Stimulated activated memory B cell treated with anti-CD40 and anti-IgM and Interleukin-4, amounts not matched to agents 10 μg/mL and 1 μg/mL and 100 μg/mL, for 72 hours (primary cell): ENCODE measurements around the gene MPRIP.

Experiments used
- ATAC-seq: fragments of 150-1000 bp; cut with Tn5 transposase; 2 replicates; pipeline ENCODE4 v1.10.0; 2021
- H3K27ac Mint-ChIP-seq: one replicate; pipeline ENCODE4 v1.8.0; 2022; ENCODE audit warnings: mild to moderate bottlenecking, mixed read lengths
- H3K27me3 Mint-ChIP-seq: one replicate; pipeline ENCODE4 v1.8.0; 2022; ENCODE audit warnings: mixed read lengths
- H3K36me3 Mint-ChIP-seq: one replicate; pipeline ENCODE4 v1.8.0; 2022; ENCODE audit warnings: mixed read lengths
- H3K4me1 Mint-ChIP-seq: one replicate; pipeline ENCODE4 v1.8.0; 2022; ENCODE audit warnings: mixed read lengths
- H3K4me3 Mint-ChIP-seq: one replicate; pipeline ENCODE4 v1.8.0; 2022; ENCODE audit warnings: mild to moderate bottlenecking, moderate library complexity, mixed read lengths
- H3K9me3 Mint-ChIP-seq: one replicate; pipeline ENCODE4 v1.8.0; 2022; ENCODE audit warnings: mixed read lengths

The MPRIP gene

GRCh38 chr17:17107281-17107680 is 65.0 kb downstream of the MPRIP start:
- H3K4me3 Mint-ChIP-seq = no peak overlapping the region
- ATAC-seq = no peak
- peaks cover 71% of the 10 kb centered on the region for H3K4me1 Mint-ChIP-seq
- peaks cover 5% of the 10 kb centered on the region for H3K36me3 Mint-ChIP-seq
- H3K9me3 Mint-ChIP-seq = no peaks in the 10 kb centered on the region
- peak overlapping the region; percentile 63 for H3K27ac Mint-ChIP-seq
- H3K27me3 Mint-ChIP-seq = no peaks in the 10 kb centered on the region

GRCh38 chr17:17107891-17108431 is 65.7 kb downstream of the MPRIP start:
- Mint-ChIP-seq H3K4me3 (no peak overlapping the region), H3K27me3 (no peaks in the 10 kb centered on the region), H3K36me3 (peaks cover 5% of the 10 kb centered on the region), H3K27ac (peak overlapping the region; percentile 63), H3K4me1 (peaks cover 71% of the 10 kb centered on the region), H3K9me3 (no peaks in the 10 kb centered on the region)
- no peak for ATAC-seq

- Mint-ChIP-seq H3K4me3 (no peak overlapping the region), H3K27ac (peak overlapping the region; percentile 63)
- ATAC-seq = no peak
These were observed 66.3 kb downstream of the MPRIP start for GRCh38 chr17:17108451-17109049.

GRCh38 chr17:17109256-17109655 is 67.0 kb downstream of the MPRIP start:
- H3K27me3 Mint-ChIP-seq = no peaks in the 10 kb centered on the region
- peak overlapping the region; percentile 63 for H3K27ac Mint-ChIP-seq
- ATAC-seq = no peak
- no peaks in the 10 kb centered on the region for H3K9me3 Mint-ChIP-seq
- peaks cover 7% of the 10 kb centered on the region for H3K36me3 Mint-ChIP-seq
- H3K4me3 Mint-ChIP-seq = no peak overlapping the region
- peaks cover 77% of the 10 kb centered on the region for H3K4me1 Mint-ChIP-seq

More at GRCh38 chr17:17108451-17109049, 66.3 kb downstream of the MPRIP start:
- Mint-ChIP-seq H3K9me3 (no peaks in the 10 kb centered on the region), H3K4me1 (peaks cover 72% of the 10 kb centered on the region), H3K27me3 (no peaks in the 10 kb centered on the region), H3K36me3 (peaks cover 5% of the 10 kb centered on the region)

GRCh38 chr17:17109907-17110306 is 67.7 kb downstream of the MPRIP start:
- no peaks in the 10 kb centered on the region for H3K27me3 Mint-ChIP-seq
- peaks cover 77% of the 10 kb centered on the region for H3K4me1 Mint-ChIP-seq
- peak; percentile 57 for ATAC-seq
- peaks cover 10% of the 10 kb centered on the region for H3K36me3 Mint-ChIP-seq
- no peaks in the 10 kb centered on the region for H3K9me3 Mint-ChIP-seq
- H3K27ac Mint-ChIP-seq = peak overlapping the region; percentile 63
- no peak overlapping the region for H3K4me3 Mint-ChIP-seq

GRCh38 chr17:17110520-17110919 is 68.3 kb downstream of the MPRIP start:
- H3K9me3 Mint-ChIP-seq = no peaks in the 10 kb centered on the region
- no peak for ATAC-seq
- no peak overlapping the region for H3K4me3 Mint-ChIP-seq
- H3K4me1 Mint-ChIP-seq = peaks cover 80% of the 10 kb centered on the region
- peaks cover 10% of the 10 kb centered on the region for H3K36me3 Mint-ChIP-seq
- H3K27ac Mint-ChIP-seq = peak overlapping the region; percentile 63
- H3K27me3 Mint-ChIP-seq = no peaks in the 10 kb centered on the region

GRCh38 chr17:17111401-17112393 is 69.4 kb downstream of the MPRIP start:
- H3K4me1 Mint-ChIP-seq = peaks cover 91% of the 10 kb centered on the region
- H3K36me3 Mint-ChIP-seq = peaks cover 10% of the 10 kb centered on the region
- H3K4me3 Mint-ChIP-seq = no peak overlapping the region
- H3K27ac Mint-ChIP-seq = no peak overlapping the region
- H3K9me3 Mint-ChIP-seq = no peaks in the 10 kb centered on the region
- no peaks in the 10 kb centered on the region for H3K27me3 Mint-ChIP-seq
- no peak for ATAC-seq

GRCh38 chr17:17112628-17113200 is 70.5 kb downstream of the MPRIP start:
- ATAC-seq = no peak

GRCh38 chr17:17114592-17115225 is 72.5 kb downstream of the MPRIP start:
- peak overlapping the region; percentile 69 for H3K27ac Mint-ChIP-seq
- H3K27me3 Mint-ChIP-seq = no peaks in the 10 kb centered on the region
- H3K4me1 Mint-ChIP-seq = peaks cover 88% of the 10 kb centered on the region
- ATAC-seq = peak; percentile 66
- H3K4me3 Mint-ChIP-seq = no peak overlapping the region
- peaks cover 10% of the 10 kb centered on the region for H3K36me3 Mint-ChIP-seq
- no peaks in the 10 kb centered on the region for H3K9me3 Mint-ChIP-seq

More at GRCh38 chr17:17112628-17113200, 70.5 kb downstream of the MPRIP start:
- H3K4me1 Mint-ChIP-seq = peaks cover 90% of the 10 kb centered on the region
- peaks cover 10% of the 10 kb centered on the region for H3K36me3 Mint-ChIP-seq
- no peak overlapping the region for H3K27ac Mint-ChIP-seq
- H3K4me3 Mint-ChIP-seq = no peak overlapping the region
- H3K9me3 Mint-ChIP-seq = no peaks in the 10 kb centered on the region
- H3K27me3 Mint-ChIP-seq = no peaks in the 10 kb centered on the region

GRCh38 chr17:17115620-17116019 is 73.4 kb downstream of the MPRIP start:
- no peak for ATAC-seq
- Mint-ChIP-seq H3K9me3 (no peaks in the 10 kb centered on the region), H3K36me3 (peaks cover 5% of the 10 kb centered on the region), H3K27me3 (no peaks in the 10 kb centered on the region), H3K27ac (no peak overlapping the region), H3K4me3 (no peak overlapping the region), H3K4me1 (peaks cover 87% of the 10 kb centered on the region)

- Mint-ChIP-seq H3K27me3 (no peaks in the 10 kb centered on the region), H3K4me3 (no peak overlapping the region), H3K36me3 (peaks cover 5% of the 10 kb centered on the region), H3K4me1 (peaks cover 85% of the 10 kb centered on the region), H3K9me3 (no peaks in the 10 kb centered on the region), H3K27ac (no peak overlapping the region)
- ATAC-seq = no peak
These were observed 74.1 kb downstream of the MPRIP start for GRCh38 chr17:17116406-17116805.

GRCh38 chr17:17117923-17118322 is 75.7 kb downstream of the MPRIP start:
- peaks cover 5% of the 10 kb centered on the region for H3K36me3 Mint-ChIP-seq
- peaks cover 88% of the 10 kb centered on the region for H3K4me1 Mint-ChIP-seq
- no peaks in the 10 kb centered on the region for H3K9me3 Mint-ChIP-seq
- H3K4me3 Mint-ChIP-seq = no peak overlapping the region
- H3K27ac Mint-ChIP-seq = no peak overlapping the region
- ATAC-seq = no peak
- H3K27me3 Mint-ChIP-seq = no peaks in the 10 kb centered on the region

GRCh38 chr17:17118399-17118798 is 76.1 kb downstream of the MPRIP start:
- Mint-ChIP-seq H3K4me1 (peaks cover 89% of the 10 kb centered on the region), H3K27me3 (no peaks in the 10 kb centered on the region), H3K9me3 (no peaks in the 10 kb centered on the region), H3K4me3 (no peak overlapping the region), H3K36me3 (peaks cover 5% of the 10 kb centered on the region), H3K27ac (no peak overlapping the region)
- no peak for ATAC-seq

- H3K4me3 Mint-ChIP-seq = no peak overlapping the region
- H3K27me3 Mint-ChIP-seq = no peaks in the 10 kb centered on the region
- ATAC-seq = no peak
- no peaks in the 10 kb centered on the region for H3K9me3 Mint-ChIP-seq
- H3K27ac Mint-ChIP-seq = peak overlapping the region; percentile 58
- peaks cover 88% of the 10 kb centered on the region for H3K4me1 Mint-ChIP-seq
- peaks cover 4% of the 10 kb centered on the region for H3K36me3 Mint-ChIP-seq
These were observed 76.8 kb downstream of the MPRIP start for GRCh38 chr17:17119106-17119505.

- Mint-ChIP-seq H3K4me3 (no peak overlapping the region), H3K9me3 (no peaks in the 10 kb centered on the region), H3K27ac (peak overlapping the region; percentile 58), H3K4me1 (peaks cover 88% of the 10 kb centered on the region), H3K36me3 (no peaks in the 10 kb centered on the region), H3K27me3 (no peaks in the 10 kb centered on the region)
- peak; percentile 64 for ATAC-seq
These were observed 77.3 kb downstream of the MPRIP start for GRCh38 chr17:17119533-17119932.
